ENCODE data around the gene HPS3. TPM values are rescaled to one million over a fixed set of nuclear protein-coding genes. Genes with fewer than 3 reads are reported as not detected.

Gene HPS3
- total RNA-seq, 1 donor from 2014 or later = 24.1 TPM

DNA sequence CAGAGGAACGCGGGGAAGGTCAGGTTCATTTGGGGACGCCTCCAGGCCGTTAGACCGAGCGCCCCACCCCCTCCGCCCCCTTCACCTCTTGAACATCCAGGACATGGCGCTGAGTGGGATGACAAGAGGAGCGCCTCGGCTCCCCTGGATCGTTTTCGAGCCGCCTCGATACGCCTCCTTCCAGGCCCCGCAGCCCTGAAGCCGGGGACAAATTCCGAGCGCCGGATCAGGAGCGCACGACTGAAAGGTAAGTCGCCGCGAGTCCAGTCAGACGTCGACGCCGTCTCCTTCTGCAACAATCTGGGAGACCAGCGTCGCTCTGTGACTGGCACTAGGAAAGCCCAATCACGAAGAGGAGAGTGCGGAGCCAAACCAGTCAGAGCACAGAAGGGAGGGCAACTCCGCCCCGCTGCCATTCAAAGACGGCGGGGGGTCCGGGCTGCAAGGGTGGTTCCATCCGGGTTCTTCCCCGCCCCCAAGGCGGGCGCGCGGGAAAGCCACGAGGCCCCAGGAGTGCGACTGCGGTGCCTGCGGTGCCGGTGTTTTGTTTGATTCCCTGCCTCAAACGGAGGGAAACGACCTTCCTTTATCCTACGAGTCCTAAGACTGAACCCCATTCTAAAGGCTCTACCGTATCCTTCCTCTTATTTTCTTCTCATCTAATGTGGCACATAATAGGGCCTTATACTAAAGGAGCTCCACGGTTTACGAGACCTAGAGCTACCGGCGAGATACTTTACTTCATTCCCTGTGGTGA is 43.0 kb upstream of the HPS3 start, which contains the start of gene HLTF:
TSS of gene HLTF (minus strand) at position 302 of the 757 bp plus-strand sequence. CDS start at position 105, 197 bp downstream.
- Mint-ChIP-seq H3K27ac (peak within 1 kb of the TSS; percentile 97), H3K4me3 (ENCODE audit: low read depth) (peak within 1 kb of the TSS; percentile 97), H3K4me1 (ENCODE audit: low read depth) (peaks cover 8% of the 10 kb centered on the region), H3K36me3 (ENCODE audit: insufficient read depth) (peaks cover 16% of the 10 kb centered on the region), H3K27me3 (no peaks in the 10 kb centered on the region), H3K9me3 (ENCODE audit: low read depth) (peaks cover 4% of the 10 kb centered on the region)
- TF ChIP-seq, protein P1, sequence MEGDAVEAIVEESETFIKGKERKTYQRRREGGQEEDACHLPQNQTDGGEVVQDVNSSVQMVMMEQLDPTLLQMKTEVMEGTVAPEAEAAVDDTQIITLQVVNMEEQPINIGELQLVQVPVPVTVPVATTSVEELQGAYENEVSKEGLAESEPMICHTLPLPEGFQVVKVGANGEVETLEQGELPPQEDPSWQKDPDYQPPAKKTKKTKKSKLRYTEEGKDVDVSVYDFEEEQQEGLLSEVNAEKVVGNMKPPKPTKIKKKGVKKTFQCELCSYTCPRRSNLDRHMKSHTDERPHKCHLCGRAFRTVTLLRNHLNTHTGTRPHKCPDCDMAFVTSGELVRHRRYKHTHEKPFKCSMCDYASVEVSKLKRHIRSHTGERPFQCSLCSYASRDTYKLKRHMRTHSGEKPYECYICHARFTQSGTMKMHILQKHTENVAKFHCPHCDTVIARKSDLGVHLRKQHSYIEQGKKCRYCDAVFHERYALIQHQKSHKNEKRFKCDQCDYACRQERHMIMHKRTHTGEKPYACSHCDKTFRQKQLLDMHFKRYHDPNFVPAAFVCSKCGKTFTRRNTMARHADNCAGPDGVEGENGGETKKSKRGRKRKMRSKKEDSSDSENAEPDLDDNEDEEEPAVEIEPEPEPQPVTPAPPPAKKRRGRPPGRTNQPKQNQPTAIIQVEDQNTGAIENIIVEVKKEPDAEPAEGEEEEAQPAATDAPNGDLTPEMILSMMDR (IDR thresholded peaks at IDR 0.05; ENCODE audit: unreplicated experiment) = no peak
- peak; percentile 88 for DNase-seq (ENCODE audit: low spot score, unreplicated experiment)

DNA sequence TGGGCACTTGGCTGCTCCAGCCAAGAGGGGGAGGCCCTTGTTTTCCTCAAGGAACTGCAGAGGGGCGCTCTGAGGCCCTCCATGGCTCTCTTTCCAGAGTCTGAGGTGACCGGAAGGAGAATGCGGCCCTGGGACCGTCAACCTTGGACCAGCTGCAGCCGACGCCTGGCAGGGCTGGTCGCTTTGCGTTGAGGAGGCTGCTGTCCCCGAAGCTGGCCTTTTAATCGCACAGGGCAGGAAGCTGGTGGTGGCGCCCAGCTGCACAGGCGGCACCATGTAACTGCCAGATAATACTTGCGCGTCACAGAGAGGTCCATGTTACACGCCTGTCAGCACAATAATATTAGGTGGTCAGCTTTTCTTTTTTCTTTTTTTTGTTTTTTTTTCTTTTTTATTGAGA is 42.2 kb upstream of the HPS3 start:
- no peak for DNase-seq (ENCODE audit: low spot score, unreplicated experiment)
- Mint-ChIP-seq H3K4me1 (ENCODE audit: low read depth) (peaks cover 8% of the 10 kb centered on the region), H3K36me3 (ENCODE audit: insufficient read depth) (peaks cover 13% of the 10 kb centered on the region), H3K27ac (no peak overlapping the region), H3K9me3 (ENCODE audit: low read depth) (peaks cover 4% of the 10 kb centered on the region), H3K4me3 (ENCODE audit: low read depth) (no peak overlapping the region), H3K27me3 (no peaks in the 10 kb centered on the region)
- TF ChIP-seq, protein P1 (IDR thresholded peaks at IDR 0.05; ENCODE audit: unreplicated experiment) = no peak

DNA sequence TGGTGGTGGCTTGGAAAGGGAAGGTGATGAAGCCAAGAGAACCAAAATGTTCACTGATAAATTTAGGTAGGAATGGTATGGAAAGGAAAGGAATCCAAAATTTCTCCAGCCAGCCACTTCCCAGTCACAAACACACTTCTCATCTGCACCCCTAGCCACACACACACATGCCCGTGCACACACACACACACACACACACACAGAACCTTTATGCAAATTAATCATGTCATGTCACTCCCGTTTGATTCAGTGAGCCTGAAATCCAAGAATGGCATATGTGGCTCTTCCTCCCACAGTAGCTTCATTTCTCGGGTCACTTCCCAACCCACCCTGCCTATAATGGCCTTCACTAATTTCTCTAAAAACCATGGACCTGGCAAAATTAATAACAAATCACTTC is 40.0 kb upstream of the HPS3 start:
- H3K9me3 Mint-ChIP-seq (ENCODE audit: low read depth) = peaks cover 4% of the 10 kb centered on the region
- TF ChIP-seq, protein P1 (IDR thresholded peaks at IDR 0.05; ENCODE audit: unreplicated experiment) = no peak
- no peak overlapping the region for H3K27ac Mint-ChIP-seq
- DNase-seq (ENCODE audit: low spot score, unreplicated experiment) = no peak
- H3K4me1 Mint-ChIP-seq (ENCODE audit: low read depth) = peaks cover 6% of the 10 kb centered on the region
- H3K36me3 Mint-ChIP-seq (ENCODE audit: insufficient read depth) = peaks cover 6% of the 10 kb centered on the region
- no peak overlapping the region for H3K4me3 Mint-ChIP-seq (ENCODE audit: low read depth)
- no peaks in the 10 kb centered on the region for H3K27me3 Mint-ChIP-seq

DNA sequence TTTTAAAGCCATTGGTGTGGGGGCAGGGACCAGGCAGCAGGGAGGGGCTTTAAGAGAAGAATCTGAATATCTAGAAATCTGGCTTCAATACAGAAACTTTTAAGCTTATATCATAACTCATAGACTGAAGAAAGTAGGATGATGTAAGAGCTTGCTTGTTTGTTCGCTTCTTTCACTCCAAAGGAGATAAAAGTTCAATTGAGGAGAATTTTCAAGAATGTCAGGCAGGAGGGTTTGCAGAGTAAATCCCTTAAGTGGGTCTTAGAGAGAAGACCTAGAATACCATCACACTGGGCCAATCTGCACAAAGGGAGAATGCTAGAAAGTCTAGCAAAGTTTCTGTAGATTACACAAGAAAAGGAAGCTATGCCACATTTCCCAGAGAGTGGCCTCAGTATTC is 39.0 kb upstream of the HPS3 start:
- TF ChIP-seq, protein P1 (IDR thresholded peaks at IDR 0.05; ENCODE audit: unreplicated experiment) = no peak
- Mint-ChIP-seq H3K9me3 (ENCODE audit: low read depth) (peaks cover 4% of the 10 kb centered on the region), H3K27ac (no peak overlapping the region), H3K4me3 (ENCODE audit: low read depth) (no peak overlapping the region), H3K4me1 (ENCODE audit: low read depth) (peaks cover 2% of the 10 kb centered on the region), H3K27me3 (no peaks in the 10 kb centered on the region), H3K36me3 (ENCODE audit: insufficient read depth) (peaks cover 2% of the 10 kb centered on the region)
- DNase-seq (ENCODE audit: low spot score, unreplicated experiment) = no peak

DNA sequence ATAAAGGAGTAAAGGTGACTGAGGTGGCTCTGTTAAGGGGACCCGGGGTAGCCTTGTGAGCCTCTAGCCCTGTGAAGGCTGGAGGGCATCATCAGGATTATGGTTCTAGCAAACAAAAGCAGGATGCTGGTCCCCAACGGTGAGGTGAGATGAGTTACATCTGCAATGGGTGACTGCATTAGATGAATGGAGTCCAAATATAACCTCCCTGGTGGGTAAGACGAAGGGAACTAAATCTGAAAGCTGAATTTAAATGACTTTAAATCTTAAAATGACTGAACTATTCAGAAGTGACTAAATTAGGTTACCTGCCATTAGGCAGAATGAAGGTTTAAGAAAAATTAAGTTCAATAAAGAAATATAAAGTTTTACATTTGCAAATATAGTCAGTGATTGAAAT is 38.5 kb upstream of the HPS3 start:
- Mint-ChIP-seq H3K36me3 (ENCODE audit: insufficient read depth) (peaks cover 2% of the 10 kb centered on the region), H3K27me3 (no peaks in the 10 kb centered on the region)

More for the DNA sequence above, 38.5 kb upstream of the HPS3 start:
- peaks cover 4% of the 10 kb centered on the region for H3K9me3 Mint-ChIP-seq (ENCODE audit: low read depth)
- H3K4me1 Mint-ChIP-seq (ENCODE audit: low read depth) = no peaks in the 10 kb centered on the region
- no peak overlapping the region for H3K27ac Mint-ChIP-seq
- TF ChIP-seq, protein P1 (IDR thresholded peaks at IDR 0.05; ENCODE audit: unreplicated experiment) = no peak
- DNase-seq (ENCODE audit: low spot score, unreplicated experiment) = no peak
- H3K4me3 Mint-ChIP-seq (ENCODE audit: low read depth) = no peak overlapping the region
